A673 (cell line): Measurements from ENCODE around the gene DUOXA1. TPM values are rescaled to one million over a fixed set of nuclear protein-coding genes. Genes with fewer than 3 reads are reported as not detected.
A peak's percentile ranks its signal among the peaks of the same experiment; 100 is the strongest.

Source experiments
- BruUV-seq: library from RNA; stranded (reverse); fragments of 400-500 nt; replicated peaks from 2 replicates; lab custom pipeline; 2021; lab: Mats Ljungman, UMichigan
- CTCF ChIA-PET: fragments of 300-600 bp; sonication (Branson Sonifier 250); formaldehyde crosslinking; loops from one replicate; lab custom pipeline; 2022; ENCODE audit warnings: antibody characterized with exemption; lab: Charles Lee
- POLR2A ChIA-PET: fragments of 300-600 bp; sonication (Branson Sonifier 250); formaldehyde crosslinking; loops from one replicate; lab custom pipeline; 2022; ENCODE audit warnings: antibody characterized with exemption; ENCODE audit not compliant: low non-redundant PET; lab: Charles Lee
- DNase-seq: peaks from one replicate; pipeline ENCODE4 v3.0.0-alpha.2; 2015; ENCODE audit warnings: low spot score
- H3K27ac ChIP-seq: fragments of 200-600 bp; sonication (generic); 2 replicates; pipeline ENCODE4 v1.5.1; 2016; ENCODE audit warnings: mixed run types, low read depth, mild to moderate bottlenecking, mixed read lengths, antibody characterized with exemption, low read length; ENCODE audit not compliant: poor library complexity, severe bottlenecking
- H3K27me3 ChIP-seq: fragments of 200-600 bp; sonication (generic); replicated peaks from 2 replicates; pipeline ENCODE4 v1.6.1; 2017; ENCODE audit warnings: mixed run types, low read depth, mild to moderate bottlenecking, mixed read lengths, antibody characterized with exemption, low read length; ENCODE audit not compliant: insufficient read depth, poor library complexity
- H3K36me3 ChIP-seq: fragments of 200-600 bp; sonication (generic); 2 replicates; pipeline ENCODE4 v1.6.1; 2016; ENCODE audit warnings: mixed run types, mild to moderate bottlenecking, mixed read lengths, antibody characterized with exemption, low read length; ENCODE audit not compliant: insufficient read depth, poor library complexity, severe bottlenecking
- H3K4me1 ChIP-seq: fragments of 200-600 bp; sonication (generic); 2 replicates; pipeline ENCODE4 v1.6.1; 2017; ENCODE audit warnings: mixed run types, mild to moderate bottlenecking, mixed read lengths, antibody characterized with exemption, low read length; ENCODE audit not compliant: insufficient read depth, poor library complexity, severe bottlenecking
- H3K4me3 ChIP-seq: fragments of 200-600 bp; sonication (generic); 2 replicates; pipeline ENCODE4 v1.5.1; 2016; ENCODE audit warnings: low read depth, mixed run types, mild to moderate bottlenecking, mixed read lengths, low read length; ENCODE audit not compliant: poor library complexity, severe bottlenecking
- H3K9me3 ChIP-seq: fragments of 200-600 bp; sonication (generic); 2 replicates; pipeline ENCODE4 v1.6.1; 2016; ENCODE audit warnings: mixed run types, low read depth, mild to moderate bottlenecking, mixed read lengths, antibody characterized with exemption, low read length; ENCODE audit not compliant: poor library complexity, severe bottlenecking
- EZH2 ChIP-seq: fragments of 200-600 bp; sonication (generic); IDR thresholded peaks from 2 replicates; pipeline ENCODE4 v1.6.1; 2017; ENCODE audit warnings: borderline replicate concordance, low read depth, mild to moderate bottlenecking, mixed read lengths, antibody characterized with exemption, low read length; ENCODE audit not compliant: poor library complexity, severe bottlenecking
- intact Hi-C: fragments of 100-400 bp; cut with micrococcal nuclease; formaldehyde crosslinking; loops from one replicate; pipeline ENCODE4 v1.10.0; 2022; ENCODE audit not compliant: unreplicated experiment
- total RNA-seq: library from RNA; stranded (reverse); gene quantifications from 2 replicates; pipeline ENCODE4 v1.2.3, GENCODE V29; 2021
- TF ChIP-seq, protein P1 (sequence below): fragments of 300-800, 200-600 bp; sonication (generic); conservative IDR thresholded peaks from 2 replicates; pipeline ENCODE4 v1.5.1; 2017; ENCODE audit warnings: low read depth, mild to moderate bottlenecking, antibody characterized with exemption, low read length, moderate library complexity, mixed read lengths

Gene DUOXA1
- total RNA-seq, 1 experiment from 2014 or later, result 0.95 TPM

DNA sequence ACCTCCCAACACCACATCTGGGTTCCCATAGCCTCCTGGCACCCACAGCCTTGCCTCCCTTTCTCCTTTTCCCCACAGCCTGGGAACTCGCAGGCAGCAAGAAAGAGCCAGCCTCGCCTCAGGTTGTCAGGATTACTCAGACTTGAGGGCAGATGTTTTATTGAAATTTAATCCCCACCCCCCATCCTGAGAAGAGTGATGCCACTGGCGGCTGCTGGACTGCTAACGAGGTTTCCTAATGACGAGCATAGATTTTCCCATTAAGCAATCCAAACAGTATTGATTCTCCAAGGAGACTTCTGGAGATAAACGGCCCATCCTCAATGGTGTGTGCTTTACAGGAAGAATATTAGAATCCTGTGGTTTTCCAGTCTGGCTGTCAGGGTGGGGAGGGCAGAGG is 44.4 kb upstream of the DUOXA1 start:
- H3K36me3 ChIP-seq, result peaks cover 3% of the 10 kb centered on the region
- POLR2A ChIA-PET, result no interaction called here
- no TSS peak for BruUV-seq
- intact Hi-C loops, result no loop called here
- H3K27ac ChIP-seq, result no peak overlapping the region
- H3K4me1 ChIP-seq, result peaks cover 5% of the 10 kb centered on the region
- no peak overlapping the region for H3K4me3 ChIP-seq
- CTCF ChIA-PET, result no interaction called here
- no peak for TF ChIP-seq EZH2
- TF ChIP-seq, protein P1, sequence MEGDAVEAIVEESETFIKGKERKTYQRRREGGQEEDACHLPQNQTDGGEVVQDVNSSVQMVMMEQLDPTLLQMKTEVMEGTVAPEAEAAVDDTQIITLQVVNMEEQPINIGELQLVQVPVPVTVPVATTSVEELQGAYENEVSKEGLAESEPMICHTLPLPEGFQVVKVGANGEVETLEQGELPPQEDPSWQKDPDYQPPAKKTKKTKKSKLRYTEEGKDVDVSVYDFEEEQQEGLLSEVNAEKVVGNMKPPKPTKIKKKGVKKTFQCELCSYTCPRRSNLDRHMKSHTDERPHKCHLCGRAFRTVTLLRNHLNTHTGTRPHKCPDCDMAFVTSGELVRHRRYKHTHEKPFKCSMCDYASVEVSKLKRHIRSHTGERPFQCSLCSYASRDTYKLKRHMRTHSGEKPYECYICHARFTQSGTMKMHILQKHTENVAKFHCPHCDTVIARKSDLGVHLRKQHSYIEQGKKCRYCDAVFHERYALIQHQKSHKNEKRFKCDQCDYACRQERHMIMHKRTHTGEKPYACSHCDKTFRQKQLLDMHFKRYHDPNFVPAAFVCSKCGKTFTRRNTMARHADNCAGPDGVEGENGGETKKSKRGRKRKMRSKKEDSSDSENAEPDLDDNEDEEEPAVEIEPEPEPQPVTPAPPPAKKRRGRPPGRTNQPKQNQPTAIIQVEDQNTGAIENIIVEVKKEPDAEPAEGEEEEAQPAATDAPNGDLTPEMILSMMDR, result no peak
- DNase-seq, result no peak
- H3K27me3 ChIP-seq, result no peaks in the 10 kb centered on the region
- no peaks in the 10 kb centered on the region for H3K9me3 ChIP-seq

DNA sequence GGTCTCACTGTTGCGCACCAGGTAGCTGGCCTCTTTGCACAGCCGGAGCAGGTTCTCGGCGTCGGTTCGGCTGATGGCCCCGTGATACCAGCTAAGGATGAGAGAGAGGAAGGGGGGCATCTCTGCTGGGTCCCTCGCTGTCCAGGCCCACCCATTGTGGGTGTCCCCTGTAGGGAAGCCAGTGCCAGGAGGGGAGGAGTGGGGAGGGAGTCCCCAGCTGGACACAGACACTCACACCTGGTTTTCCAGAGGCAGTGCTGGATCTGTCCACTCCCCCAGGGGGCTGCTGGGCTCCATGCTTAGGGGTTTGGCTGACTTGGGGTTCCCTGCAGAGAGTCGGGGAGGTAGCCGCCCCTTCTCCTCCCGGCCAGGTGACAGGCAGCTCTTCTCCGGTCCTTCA is 42.2 kb upstream of the DUOXA1 start:
- Histone ChIP-seq H3K4me3 (no peak overlapping the region), H3K27me3 (no peaks in the 10 kb centered on the region), H3K27ac (no peak overlapping the region), H3K9me3 (no peaks in the 10 kb centered on the region), H3K36me3 (peaks cover 9% of the 10 kb centered on the region), H3K4me1 (peaks cover 15% of the 10 kb centered on the region)
- no peak for DNase-seq
- BruUV-seq, result no TSS peak
- intact Hi-C loops, result no loop called here
- POLR2A ChIA-PET, result no interaction called here
- CTCF ChIA-PET, result no interaction called here
- TF ChIP-seq, protein P1, result no peak
- no peak for TF ChIP-seq EZH2

DNA sequence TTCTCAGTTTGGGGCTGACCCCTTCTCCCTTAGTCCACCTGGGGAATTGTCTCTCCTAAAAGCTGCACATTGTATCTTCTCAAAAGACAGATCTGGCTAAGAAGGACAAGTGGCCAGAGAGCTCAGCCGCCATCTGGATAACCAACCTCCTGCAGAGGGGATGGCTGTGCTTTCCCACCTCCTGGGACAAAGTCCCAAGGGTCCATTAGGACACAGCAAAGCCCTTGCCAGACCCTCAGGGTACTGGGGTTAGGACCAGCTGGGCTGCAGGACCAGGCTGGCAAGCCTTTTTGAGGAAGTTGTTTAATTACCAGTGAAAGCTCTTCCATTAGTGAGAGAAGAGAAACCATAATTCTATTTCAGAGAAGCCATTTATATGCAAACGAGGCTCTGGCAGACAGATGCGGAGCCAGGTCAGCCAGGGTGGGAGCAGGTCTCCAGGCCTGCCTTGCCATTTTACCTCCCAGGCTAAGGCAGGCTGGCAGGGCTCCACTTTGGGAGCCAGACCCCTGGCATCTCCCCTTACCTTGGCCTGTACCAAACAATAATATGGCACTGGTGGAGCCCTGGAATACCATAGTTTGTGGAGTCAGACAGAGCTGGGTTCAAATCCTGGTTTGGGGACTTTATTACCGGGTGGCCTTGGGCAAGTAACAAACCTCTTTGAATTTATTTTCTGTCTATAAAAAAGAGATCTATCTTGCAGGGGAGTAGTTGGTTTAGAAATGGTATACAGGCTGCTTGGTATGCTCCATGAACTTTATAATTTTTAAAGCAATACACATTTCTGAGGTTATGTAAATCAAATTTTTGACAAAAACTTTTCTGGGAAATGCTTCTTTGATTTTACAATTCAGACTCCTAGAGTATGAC is 40.2 kb upstream of the DUOXA1 start:
- Histone ChIP-seq H3K36me3 (peaks cover 9% of the 10 kb centered on the region), H3K4me1 (peaks cover 21% of the 10 kb centered on the region), H3K4me3 (no peak overlapping the region), H3K27me3 (no peaks in the 10 kb centered on the region), H3K27ac (peak overlapping the region; percentile 96), H3K9me3 (no peaks in the 10 kb centered on the region)
- TF ChIP-seq, protein P1, result no peak
- no peak for TF ChIP-seq EZH2
- ChIA-PET CTCF (interaction anchor here (0.6 kb wide), 1 partner anchor 446 kb away, joined by 5 read pairs; no protein-coding TSS in a partner anchor), POLR2A (no interaction called here)
- no TSS peak for BruUV-seq
- DNase-seq, result no peak
- intact Hi-C loops, result loop anchor here (5.0 kb wide), 1 partner anchor 287 kb away; no protein-coding TSS in a partner anchor
